HFF-Myc (cell line): ENCODE results near the gene PLCE1.
"Not testable (repeated sequence)": the region's sequence is repeated elsewhere in the genome, so short reads cannot be mapped to it uniquely, and the experiment has no call there.

Experiments used
- DNase-seq: peaks from one replicate; pipeline ENCODE4 v3.0.0-alpha.2; 2011; ENCODE audit warnings: low read depth; ENCODE audit errors: extremely low read depth
- H3K4me3 ChIP-seq: replicated peaks from 2 replicates; pipeline ENCODE4 v1.5.1; 2011; ENCODE audit warnings: low read depth, mild to moderate bottlenecking, control low read depth, low read length
- CTCF ChIP-seq: IDR thresholded peaks from 2 replicates; pipeline ENCODE4 v1.5.1; 2012; ENCODE audit warnings: mild to moderate bottlenecking, low read depth, low read length, control low read depth; ENCODE audit errors: missing control alignments

PLCE1 gene

GRCh38 chr10:93958834-93959233 is 34.9 kb upstream of the PLCE1 start:
- no peak for DNase-seq
- no peak for TF ChIP-seq CTCF
- no peak overlapping the region for H3K4me3 ChIP-seq

DNA sequence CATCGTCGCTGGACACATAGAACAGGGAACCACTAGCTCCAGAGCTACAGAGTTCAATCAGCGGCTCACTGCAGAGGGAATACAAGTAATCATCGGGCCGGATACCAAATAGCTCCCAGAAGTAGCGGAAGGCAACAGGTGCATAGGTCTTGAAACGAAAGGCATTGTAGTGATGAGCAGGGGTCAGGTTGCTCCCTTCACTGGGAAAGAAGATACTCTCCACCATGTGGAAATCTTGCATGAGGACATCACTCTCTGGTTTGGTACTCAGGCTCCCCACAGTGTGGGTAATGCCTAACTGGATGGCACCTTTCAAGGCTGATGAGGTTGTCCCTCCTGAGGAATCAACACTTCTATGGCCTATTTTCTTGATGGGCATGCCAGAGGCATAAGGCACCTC is 32.7 kb upstream of the PLCE1 start:
- DNase-seq, H3K4me3 ChIP-seq: not testable (repeated sequence)

DNA sequence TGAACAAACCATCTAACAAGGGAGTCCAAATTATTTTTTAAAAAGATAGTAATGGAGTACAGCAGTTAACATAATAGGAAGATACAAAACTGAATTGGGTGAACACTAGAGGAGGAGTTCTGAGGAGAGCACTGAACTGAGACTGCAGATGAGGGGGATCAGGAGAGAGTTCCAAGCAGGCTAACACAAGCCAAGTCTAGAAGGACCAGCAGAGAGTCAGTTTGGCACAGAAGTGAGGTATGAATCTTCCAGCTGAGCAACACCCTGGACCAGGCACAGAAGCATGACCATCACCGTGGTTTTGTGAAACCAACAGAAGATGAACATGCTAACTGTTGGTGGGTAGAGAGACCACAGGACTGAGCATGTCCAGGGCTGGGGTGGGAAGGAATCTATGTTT is 30.8 kb upstream of the PLCE1 start:
- TF ChIP-seq CTCF = no peak
- H3K4me3 ChIP-seq = no peak overlapping the region
- DNase-seq = no peak

GRCh38 chr10:93963434-93963833 is 30.3 kb upstream of the PLCE1 start:
- no peak overlapping the region for H3K4me3 ChIP-seq
- no peak for TF ChIP-seq CTCF
- no peak for DNase-seq

GRCh38 chr10:93965911-93966310 is 27.8 kb upstream of the PLCE1 start:
- no peak for TF ChIP-seq CTCF
- no peak overlapping the region for H3K4me3 ChIP-seq
- no peak for DNase-seq

DNA sequence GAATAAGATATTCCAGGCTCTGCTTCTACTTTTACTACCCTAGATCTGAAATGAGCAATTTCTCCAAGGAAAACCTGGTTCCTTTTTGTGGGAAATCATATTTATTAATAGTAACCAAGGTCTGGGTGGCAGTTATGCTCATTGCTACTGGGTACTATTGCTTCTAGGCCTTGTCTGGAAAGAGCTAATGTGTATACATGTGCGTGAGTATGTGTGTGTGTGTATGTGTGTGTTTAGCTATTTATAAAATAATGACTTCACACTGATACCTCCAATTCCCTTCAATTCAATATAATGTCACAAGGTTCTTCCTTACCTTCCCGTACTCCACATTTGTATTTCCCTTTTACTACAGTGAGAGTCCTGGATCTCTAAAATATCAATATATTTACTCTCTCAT is 26.0 kb upstream of the PLCE1 start:
- H3K4me3 ChIP-seq = no peak overlapping the region
- TF ChIP-seq CTCF = no peak
- no peak for DNase-seq

DNA sequence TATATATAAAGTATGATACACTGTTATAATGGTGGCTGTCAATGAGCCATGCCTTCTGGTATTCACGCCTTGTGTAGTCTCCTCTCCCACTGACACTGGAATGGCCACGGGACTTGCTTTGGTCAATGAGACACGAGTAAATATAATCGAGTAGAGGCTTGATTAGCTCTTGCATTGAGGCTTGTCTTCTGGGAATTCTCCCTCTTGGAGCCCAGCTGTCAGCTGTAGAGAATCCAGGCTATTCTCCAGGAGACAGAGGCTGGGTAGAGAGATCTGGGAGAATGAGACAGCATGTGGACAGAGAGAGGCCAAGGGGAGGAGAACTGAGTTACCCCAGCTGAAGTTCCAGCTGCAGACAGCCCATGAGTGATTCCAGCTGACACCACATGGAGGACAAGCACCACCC is 25.2 kb upstream of the PLCE1 start:
- no peak for DNase-seq
- no peak for TF ChIP-seq CTCF
- no peak overlapping the region for H3K4me3 ChIP-seq

- H3K4me3 ChIP-seq, DNase-seq: not testable (repeated sequence)
Measured at GRCh38 chr10:93970433-93971010, 23.2 kb upstream of the PLCE1 start.
